GM18511 (cell line): ENCODE measurements around the gene VPS37B.
"Not testable (repeated sequence)": the region's sequence is repeated elsewhere in the genome, so short reads cannot be mapped to it uniquely, and the experiment has no call there.

ENCODE experiments used
- ATAC-seq: cut with Tn5 transposase; IDR thresholded peaks from one replicate; pipeline ENCODE4 v1.9.1; 2021; ENCODE audit warnings: mild to moderate bottlenecking, moderate library complexity; ENCODE audit not compliant: unreplicated experiment

The VPS37B gene, protein sequence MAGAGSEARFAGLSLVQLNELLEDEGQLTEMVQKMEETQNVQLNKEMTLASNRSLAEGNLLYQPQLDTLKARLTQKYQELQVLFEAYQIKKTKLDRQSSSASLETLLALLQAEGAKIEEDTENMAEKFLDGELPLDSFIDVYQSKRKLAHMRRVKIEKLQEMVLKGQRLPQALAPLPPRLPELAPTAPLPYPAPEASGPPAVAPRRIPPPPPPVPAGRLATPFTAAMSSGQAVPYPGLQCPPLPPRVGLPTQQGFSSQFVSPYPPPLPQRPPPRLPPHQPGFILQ

GRCh38 chr12:122895704-122896636, at the start of gene VPS37B:
VPS37B (minus strand) TSS chr12:122896124; CDS start chr12:122896062, 62 bp downstream.
- ATAC-seq, result peak; percentile 42

DNA sequence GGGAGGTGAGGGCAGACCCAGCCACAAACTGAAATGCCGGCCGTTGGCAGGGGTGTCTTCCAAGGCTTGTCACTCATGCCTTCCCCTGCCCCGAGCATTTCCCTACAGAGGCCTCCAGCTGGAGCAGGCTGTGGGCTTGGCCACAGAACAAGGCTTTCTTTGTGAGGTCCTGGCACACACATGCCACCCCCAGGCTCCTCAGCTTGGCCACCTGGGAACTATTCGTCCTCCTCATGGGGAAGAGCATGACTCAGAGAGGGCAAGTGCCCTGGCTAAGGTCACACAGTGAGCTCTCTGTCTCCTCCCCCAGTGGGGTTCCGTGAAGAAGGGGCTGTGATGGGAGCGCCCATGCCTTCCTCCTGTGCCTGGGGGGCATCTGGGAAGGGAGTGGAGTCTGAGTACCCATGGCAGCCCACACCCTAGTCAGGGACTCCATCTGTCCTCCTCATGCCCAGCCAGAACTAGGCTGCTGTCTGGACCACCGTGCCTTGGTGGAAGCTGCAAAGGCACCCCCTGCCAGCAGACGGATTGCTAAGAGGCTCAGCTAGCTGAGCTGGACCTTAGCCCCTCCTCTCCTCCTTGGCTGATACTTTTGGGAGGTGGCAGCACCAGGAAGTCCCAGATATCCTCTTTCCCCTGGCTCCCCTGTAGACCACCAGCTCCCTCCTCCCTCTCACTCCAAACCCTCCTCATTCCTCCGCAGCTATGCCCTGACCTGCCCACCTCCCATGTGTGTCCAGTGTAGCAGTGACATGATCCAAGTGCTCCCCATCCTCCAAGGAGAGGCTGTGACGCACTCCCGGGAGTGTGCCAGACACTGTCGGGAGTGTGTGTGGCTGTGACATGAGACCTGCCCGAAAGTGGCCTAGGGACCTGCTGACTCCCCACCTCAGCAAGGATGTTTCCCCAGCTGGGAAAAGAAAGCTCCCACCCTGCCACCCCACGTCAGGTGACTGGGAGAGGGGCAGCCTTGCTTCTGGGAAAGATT, 49.0 kb upstream of the VPS37B start:
- no peak for ATAC-seq

DNA sequence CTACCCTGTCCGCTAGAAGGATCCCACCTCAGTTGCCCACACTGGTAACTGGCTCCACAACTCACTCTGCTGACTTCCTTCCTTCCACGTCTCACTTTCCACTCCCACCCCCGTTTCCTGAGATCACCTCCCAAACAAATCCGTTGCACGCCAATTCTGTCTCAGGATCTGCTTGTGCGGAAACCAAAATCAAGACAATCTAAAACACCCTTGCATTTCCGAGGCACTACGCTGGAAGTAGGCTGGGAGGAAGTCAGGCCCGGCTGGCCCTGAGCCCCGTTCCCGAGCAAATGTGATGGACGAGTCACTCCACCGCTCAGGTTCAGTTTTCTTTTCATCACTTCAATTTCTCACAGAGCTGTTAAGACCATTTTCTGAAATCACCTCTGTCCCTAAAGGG, 47.3 kb upstream of the VPS37B start:
- ATAC-seq, result no peak

GRCh38 chr12:122942637-122943036, 46.7 kb upstream of the VPS37B start:
- no peak for ATAC-seq

GRCh38 chr12:122941351-122941750, 45.4 kb upstream of the VPS37B start:
- not testable (repeated sequence) for ATAC-seq

DNA sequence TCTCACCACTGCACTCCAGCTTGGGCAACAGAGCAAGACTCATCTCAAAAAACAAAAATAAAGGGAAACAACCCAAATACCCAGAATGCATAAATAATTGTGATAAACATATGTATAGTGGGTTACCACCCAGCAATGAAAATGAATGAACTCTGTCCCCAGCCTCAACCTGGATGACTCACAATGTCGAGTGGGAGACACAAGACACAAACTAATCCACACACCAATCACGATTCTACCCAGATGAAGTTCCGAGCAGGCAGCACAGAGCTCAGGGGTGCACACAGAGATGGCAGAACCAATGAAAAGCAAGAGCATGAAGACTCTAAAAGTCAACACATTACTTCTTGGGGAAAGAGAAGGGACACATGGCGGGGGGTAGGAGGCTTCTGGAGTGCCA, 43.2 kb upstream of the VPS37B start:
- no peak for ATAC-seq

DNA sequence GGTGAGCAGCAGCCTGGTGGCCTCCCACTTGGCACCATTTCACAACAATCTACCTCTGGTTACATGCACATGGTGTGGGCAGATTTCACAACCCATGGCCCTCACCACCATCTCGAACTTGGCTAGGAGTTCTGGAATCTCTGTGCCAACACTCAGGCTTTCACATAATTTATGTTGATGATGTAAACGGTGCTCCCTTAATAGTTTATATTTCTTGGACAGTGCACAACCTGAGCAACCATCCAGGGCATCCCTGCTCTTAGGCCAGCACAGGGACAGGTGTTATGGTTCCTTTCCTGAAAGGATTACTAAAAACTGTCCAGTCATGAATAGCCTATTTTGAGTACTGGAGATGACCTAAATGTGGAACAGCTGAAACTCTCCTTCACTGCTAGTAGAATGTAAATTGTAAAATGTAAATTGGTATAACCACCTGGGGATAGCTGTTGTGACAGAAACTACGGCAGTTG, 41.7 kb upstream of the VPS37B start:
- ATAC-seq, result no peak

- ATAC-seq, result no peak
Observed at GRCh38 chr12:122935318-122935717, 39.4 kb upstream of the VPS37B start.

DNA sequence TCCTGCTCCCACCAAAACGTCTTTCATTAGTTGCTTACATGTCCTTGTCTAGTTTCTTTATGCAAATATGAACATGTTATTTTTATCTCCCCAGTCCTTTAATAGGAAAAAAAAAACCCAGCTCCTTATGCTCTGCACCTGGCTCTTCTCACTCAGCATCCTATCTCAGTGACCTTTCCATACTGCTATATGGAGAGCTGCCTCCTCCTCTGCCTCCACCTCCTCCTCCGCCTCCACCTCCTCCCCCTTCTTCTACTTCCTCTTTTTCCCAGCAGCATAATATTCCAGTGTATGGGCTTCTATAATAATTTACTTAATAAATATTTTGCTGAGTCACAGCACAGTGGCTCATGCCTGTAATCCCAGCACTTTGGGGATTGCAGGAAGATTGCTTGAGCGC, 38.8 kb upstream of the VPS37B start:
- ATAC-seq, result peak; percentile 49

GRCh38 chr12:122932207-122932606, 36.3 kb upstream of the VPS37B start:
- ATAC-seq, result no peak

GRCh38 chr12:122929812-122930211, 33.9 kb upstream of the VPS37B start:
- ATAC-seq, result no peak

DNA sequence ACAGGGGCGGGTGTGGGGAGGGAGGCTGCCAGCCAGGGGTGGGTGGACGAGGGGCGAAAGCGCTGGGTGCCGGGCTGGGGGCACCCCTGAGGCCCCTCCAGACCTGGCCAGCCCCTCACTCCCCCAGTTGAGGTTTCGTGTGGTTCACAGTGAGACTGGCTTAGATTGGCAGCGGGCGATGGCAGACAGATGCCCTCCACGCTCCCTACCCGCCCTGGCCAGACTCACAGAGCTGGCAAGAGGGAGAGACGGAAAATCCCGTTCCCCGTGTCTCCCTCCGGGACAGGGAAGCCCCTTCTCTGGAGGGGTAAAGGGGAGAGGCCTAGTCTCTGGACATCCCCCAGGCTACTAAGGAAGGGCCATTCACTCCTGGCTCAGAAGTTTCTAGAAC, 33.2 kb upstream of the VPS37B start:
- ATAC-seq, result no peak

- no peak for ATAC-seq
Observed at GRCh38 chr12:122928404-122929147, 32.7 kb upstream of the VPS37B start.

- no peak for ATAC-seq
Observed at GRCh38 chr12:122927756-122928403, 32.0 kb upstream of the VPS37B start.

DNA sequence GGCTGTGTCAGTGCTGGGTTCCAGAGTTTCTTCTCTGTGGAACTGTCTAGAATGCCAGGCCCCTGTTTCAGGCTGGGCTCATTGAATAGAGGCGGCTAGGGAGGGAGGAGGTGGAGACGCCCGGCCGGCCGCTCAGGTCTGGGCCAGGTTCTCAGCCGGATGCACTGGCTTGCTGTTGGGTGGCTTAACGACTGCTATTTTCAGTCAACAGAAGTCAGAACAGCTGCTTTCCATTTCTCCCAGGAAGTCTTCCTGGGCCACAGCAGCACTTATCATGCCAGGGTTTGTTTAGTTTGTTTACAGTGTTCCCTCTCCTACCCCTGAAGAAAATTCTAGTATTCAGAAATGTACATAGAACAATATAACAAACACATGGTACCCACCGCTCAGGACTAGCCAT, 26.0 kb upstream of the VPS37B start:
- no peak for ATAC-seq

DNA sequence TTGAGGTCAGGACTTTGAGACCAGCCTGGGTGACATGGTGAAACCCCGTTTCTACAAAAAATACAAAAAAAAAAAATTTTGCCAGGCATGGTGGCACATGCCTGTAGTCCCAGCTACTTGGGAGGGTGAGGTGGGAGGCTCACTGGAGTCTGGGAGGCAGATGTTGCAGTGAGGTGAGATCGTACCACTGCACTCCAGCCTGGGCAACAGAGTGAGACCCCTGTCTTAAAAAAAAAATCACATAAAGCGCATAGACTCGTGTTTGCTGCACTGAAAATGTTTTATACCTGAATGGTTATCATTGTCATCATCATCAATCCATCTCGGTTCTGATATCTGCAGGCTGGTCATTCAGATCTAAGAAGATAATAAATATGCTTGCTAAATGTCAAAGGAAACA, 24.8 kb upstream of the VPS37B start:
- ATAC-seq, result no peak

DNA sequence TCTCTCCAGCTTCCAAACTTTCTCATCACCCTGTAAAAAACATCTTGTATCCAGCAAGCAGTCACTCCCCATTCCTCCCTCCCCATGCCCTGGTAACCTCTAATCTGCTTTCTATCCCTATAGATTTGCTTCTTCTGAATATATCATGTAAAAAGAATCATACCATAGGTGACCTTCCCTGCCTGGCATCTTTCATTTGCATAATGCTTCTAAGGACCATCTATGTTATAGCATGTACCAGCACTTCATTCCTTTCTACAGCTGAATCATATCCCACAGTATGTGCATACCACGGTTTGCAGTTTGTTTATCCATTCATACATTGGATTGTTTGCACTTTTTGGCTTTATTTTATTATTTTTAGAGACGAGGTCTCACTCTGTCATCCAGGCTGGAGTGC, 22.9 kb upstream of the VPS37B start:
- ATAC-seq, result no peak

DNA sequence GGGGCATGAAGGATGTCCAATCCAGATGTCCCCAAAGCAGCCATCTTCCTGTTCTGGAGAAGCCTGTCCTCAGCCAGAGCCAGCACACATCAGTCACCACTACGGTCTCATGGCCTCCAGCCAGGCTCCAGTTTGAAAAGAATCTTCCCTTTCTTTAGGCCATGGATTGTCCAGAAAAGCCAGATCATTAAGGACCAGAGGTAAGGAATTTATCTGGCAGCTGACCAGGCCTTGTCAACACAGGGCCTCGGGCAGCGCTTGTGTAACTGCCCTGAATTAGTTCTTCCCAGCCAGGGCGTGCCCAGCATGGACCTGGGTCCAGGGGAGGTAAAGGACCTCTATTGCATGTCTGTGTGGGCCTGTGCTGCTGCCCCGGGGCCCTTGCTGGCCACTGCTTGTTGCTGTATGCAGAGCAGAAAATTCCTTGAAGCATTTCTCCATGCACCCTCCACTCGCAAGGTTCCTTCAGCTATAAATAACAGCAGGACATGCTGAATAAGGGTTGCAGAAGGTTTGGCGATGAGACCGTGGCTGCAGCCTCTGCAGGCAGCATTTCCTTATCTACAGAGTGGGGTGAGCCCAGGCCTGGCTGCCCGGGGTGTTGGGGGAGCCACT, 21.7 kb upstream of the VPS37B start:
- ATAC-seq, result no peak
